HEK293 (cell line): Measurements from ENCODE around the gene SEC63.

Source experiments
- CTCF ChIA-PET: fragments of 350-600 bp; formaldehyde crosslinking; extraction: SDS; loops from one replicate; lab custom pipeline; 2021; ENCODE audit warnings: antibody characterized with exemption; lab: Yijun Ruan, JAX
- POLR2A ChIA-PET: fragments of 300-600 bp; formaldehyde crosslinking; extraction: SDS; loops from one replicate; lab custom pipeline; 2020; ENCODE audit warnings: antibody characterized with exemption, inconsistent platforms; lab: Yijun Ruan, JAX
- H3K27ac ChIP-seq: fragments of 200-500 bp; sonication (Bioruptor generic); 2 replicates; pipeline ENCODE4 v1.5.1; 2014; ENCODE audit warnings: low read depth, low read length, control low read depth, inconsistent platforms; ENCODE audit errors: extremely low read depth
- H3K36me3 ChIP-seq, 2 experiments: fragments of 200-500 bp in 1 of 2; sonication (Bioruptor generic) in 1 of 2; 1 replicate in 1 of 2; 2 replicates in 1 of 2; pipeline ENCODE4 v1.5.1; 2014 to 2017; ENCODE audit warnings: inconsistent platforms in 2 of 2, low read length in 2 of 2; ENCODE audit not compliant: control insufficient read depth in 2 of 2, insufficient read depth in 1 of 2
- H3K4me1 ChIP-seq: fragments of 200-500 bp; sonication (Bioruptor generic); 2 replicates; pipeline ENCODE4 v1.5.1; 2014; ENCODE audit warnings: mild to moderate bottlenecking, low read length, inconsistent platforms; ENCODE audit not compliant: control insufficient read depth, insufficient read depth
- H3K4me3 ChIP-seq: 2 replicates; pipeline ENCODE4 v1.5.1; 2011; ENCODE audit warnings: low read depth, mild to moderate bottlenecking, control low read depth, low read length, moderate library complexity
- H3K9me3 ChIP-seq: fragments of 200-500 bp; sonication (Bioruptor generic); 2 replicates; pipeline ENCODE4 v1.5.1; 2014; ENCODE audit warnings: low read depth, low read length, inconsistent platforms; ENCODE audit not compliant: control insufficient read depth, insufficient read depth
- GLI4 ChIP-seq: fragments of 450-650 bp; formaldehyde crosslinking; IDR thresholded peaks from 2 replicates; pipeline ENCODE4 v1.5.1; 2016; ENCODE audit warnings: missing biosample characterization, missing genetic modification characterization
- GLIS2 ChIP-seq: fragments of 450-650 bp; formaldehyde crosslinking; IDR thresholded peaks from 2 replicates; pipeline ENCODE4 v1.5.1; 2016; ENCODE audit warnings: missing biosample characterization, missing genetic modification characterization
- KLF7 ChIP-seq: fragments of 450-650 bp; formaldehyde crosslinking; IDR thresholded peaks from 2 replicates; pipeline ENCODE4 v1.5.1; 2016; ENCODE audit warnings: missing biosample characterization, missing genetic modification characterization, borderline replicate concordance
- RBAK ChIP-seq: fragments of 450-650 bp; formaldehyde crosslinking; IDR thresholded peaks from 2 replicates; pipeline ENCODE4 v1.5.1; 2016; ENCODE audit warnings: missing biosample characterization, missing genetic modification characterization
- SALL2 ChIP-seq: fragments of 450-650 bp; formaldehyde crosslinking; IDR thresholded peaks from 2 replicates; pipeline ENCODE4 v1.5.0; 2017; ENCODE audit warnings: missing biosample characterization, mild to moderate bottlenecking, missing genetic modification characterization, borderline replicate concordance
- SCRT2 ChIP-seq: fragments of 450-650 bp; formaldehyde crosslinking; IDR thresholded peaks from 2 replicates; pipeline ENCODE4 v1.5.1; 2016; ENCODE audit warnings: missing biosample characterization, missing genetic modification characterization
- SP7 ChIP-seq: fragments of 450-650 bp; formaldehyde crosslinking; IDR thresholded peaks from 2 replicates; pipeline ENCODE4 v1.5.1; 2016; ENCODE audit warnings: missing biosample characterization, missing genetic modification characterization
- ZBTB17 ChIP-seq: fragments of 450-650 bp; formaldehyde crosslinking; IDR thresholded peaks from 2 replicates; pipeline ENCODE4 v1.5.1; 2016; ENCODE audit warnings: missing biosample characterization, missing genetic modification characterization
- ZBTB20 ChIP-seq: fragments of 450-650 bp; formaldehyde crosslinking; IDR thresholded peaks from 2 replicates; pipeline ENCODE4 v1.5.1; 2016; ENCODE audit warnings: missing biosample characterization, missing genetic modification characterization
- ZNF132 ChIP-seq: fragments of 450-650 bp; formaldehyde crosslinking; IDR thresholded peaks from 2 replicates; pipeline ENCODE4 v1.5.1; 2017; ENCODE audit warnings: missing biosample characterization, missing genetic modification characterization, borderline replicate concordance
- ZNF155 ChIP-seq: fragments of 450-650 bp; formaldehyde crosslinking; IDR thresholded peaks from 2 replicates; pipeline ENCODE4 v1.5.1; 2016; ENCODE audit warnings: missing biosample characterization, missing genetic modification characterization
- ZNF184 ChIP-seq: fragments of 450-650 bp; IDR thresholded peaks from 2 replicates; pipeline ENCODE4 v1.5.1; 2018; ENCODE audit warnings: missing biosample characterization, mild to moderate bottlenecking, missing genetic modification characterization
- ZNF214 ChIP-seq: fragments of 450-650 bp; formaldehyde crosslinking; IDR thresholded peaks from 2 replicates; pipeline ENCODE4 v1.5.1; 2017; ENCODE audit warnings: missing biosample characterization, mild to moderate bottlenecking, missing genetic modification characterization, borderline replicate concordance
- ZNF292 ChIP-seq: fragments of 450-650 bp; formaldehyde crosslinking; IDR thresholded peaks from 2 replicates; pipeline ENCODE4 v1.5.1; 2016; ENCODE audit warnings: low read depth, missing biosample characterization, missing genetic modification characterization, borderline replicate concordance
- ZNF335 ChIP-seq: fragments of 450-650 bp; formaldehyde crosslinking; conservative IDR thresholded peaks from 2 replicates; pipeline ENCODE4 v1.5.1; 2016; ENCODE audit warnings: missing biosample characterization, missing genetic modification characterization
- ZNF580 ChIP-seq: fragments of 450-650 bp; formaldehyde crosslinking; IDR thresholded peaks from 2 replicates; pipeline ENCODE4 v1.5.1; 2016; ENCODE audit warnings: missing biosample characterization, missing genetic modification characterization
- ZNF600 ChIP-seq: fragments of 450-650 bp; formaldehyde crosslinking; IDR thresholded peaks from 2 replicates; pipeline ENCODE4 v1.5.1; 2016; ENCODE audit warnings: missing biosample characterization, missing genetic modification characterization
- ZNF626 ChIP-seq: fragments of 450-650 bp; sonication (Bioruptor Pico); formaldehyde crosslinking; IDR thresholded peaks from 2 replicates; pipeline ENCODE4 v1.5.1; 2018; ENCODE audit warnings: missing biosample characterization, missing genetic modification characterization, inconsistent platforms
- ZNF76 ChIP-seq: fragments of 450-650 bp; formaldehyde crosslinking; IDR thresholded peaks from 2 replicates; pipeline ENCODE4; 2016; ENCODE audit warnings: low read depth, missing biosample characterization, missing genetic modification characterization, borderline replicate concordance
- ZSCAN16 ChIP-seq: fragments of 450-650 bp; formaldehyde crosslinking; IDR thresholded peaks from 2 replicates; pipeline ENCODE4 v1.5.1; 2016; ENCODE audit warnings: missing biosample characterization, missing genetic modification characterization
- TF ChIP-seq, protein P1 (sequence below): fragments of 450-650 bp; formaldehyde crosslinking; IDR thresholded peaks from 2 replicates; pipeline ENCODE4 v1.5.1; 2016; ENCODE audit warnings: missing biosample characterization, missing genetic modification characterization
- TF ChIP-seq, protein P2 (sequence below): fragments of 450-650 bp; IDR thresholded peaks from 2 replicates; pipeline ENCODE4 v1.5.1; 2018; ENCODE audit warnings: missing biosample characterization, missing genetic modification characterization
- TF ChIP-seq, protein P3 (sequence below): fragments of 450-650 bp; formaldehyde crosslinking; optimal IDR thresholded peaks from 2 replicates; pipeline ENCODE3; 2016; ENCODE audit warnings: missing biosample characterization, mild to moderate bottlenecking, missing genetic modification characterization

Gene SEC63

DNA sequence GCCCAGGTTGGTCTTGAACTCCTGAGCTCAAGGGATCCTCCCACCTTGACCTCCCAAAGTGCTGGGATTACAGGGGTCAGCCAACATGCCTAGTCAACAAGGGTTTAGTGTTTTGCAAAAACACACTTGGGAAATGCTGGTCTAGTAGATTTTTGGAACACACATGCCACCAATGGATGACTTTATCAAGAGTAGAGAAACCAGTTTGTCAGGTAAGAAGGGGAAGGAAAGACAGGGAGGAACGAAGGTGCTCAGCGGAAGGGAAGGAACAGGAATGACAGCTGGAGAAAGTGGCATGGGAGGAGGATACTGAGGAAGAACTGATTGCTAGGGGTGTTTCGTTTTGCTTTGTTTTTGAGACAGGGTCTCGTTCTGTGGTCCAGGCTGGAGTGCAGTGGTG is 15.6 kb upstream of the SEC63 start (continued):
- TF ChIP-seq, protein P1, sequence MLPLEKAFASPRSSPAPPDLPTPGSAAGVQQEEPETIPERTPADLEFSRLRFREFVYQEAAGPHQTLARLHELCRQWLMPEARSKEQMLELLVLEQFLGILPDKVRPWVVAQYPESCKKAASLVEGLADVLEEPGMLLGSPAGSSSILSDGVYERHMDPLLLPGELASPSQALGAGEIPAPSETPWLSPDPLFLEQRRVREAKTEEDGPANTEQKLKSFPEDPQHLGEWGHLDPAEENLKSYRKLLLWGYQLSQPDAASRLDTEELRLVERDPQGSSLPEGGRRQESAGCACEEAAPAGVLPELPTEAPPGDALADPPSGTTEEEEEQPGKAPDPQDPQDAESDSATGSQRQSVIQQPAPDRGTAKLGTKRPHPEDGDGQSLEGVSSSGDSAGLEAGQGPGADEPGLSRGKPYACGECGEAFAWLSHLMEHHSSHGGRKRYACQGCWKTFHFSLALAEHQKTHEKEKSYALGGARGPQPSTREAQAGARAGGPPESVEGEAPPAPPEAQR (tag by site-specific recombination): no peak

DNA sequence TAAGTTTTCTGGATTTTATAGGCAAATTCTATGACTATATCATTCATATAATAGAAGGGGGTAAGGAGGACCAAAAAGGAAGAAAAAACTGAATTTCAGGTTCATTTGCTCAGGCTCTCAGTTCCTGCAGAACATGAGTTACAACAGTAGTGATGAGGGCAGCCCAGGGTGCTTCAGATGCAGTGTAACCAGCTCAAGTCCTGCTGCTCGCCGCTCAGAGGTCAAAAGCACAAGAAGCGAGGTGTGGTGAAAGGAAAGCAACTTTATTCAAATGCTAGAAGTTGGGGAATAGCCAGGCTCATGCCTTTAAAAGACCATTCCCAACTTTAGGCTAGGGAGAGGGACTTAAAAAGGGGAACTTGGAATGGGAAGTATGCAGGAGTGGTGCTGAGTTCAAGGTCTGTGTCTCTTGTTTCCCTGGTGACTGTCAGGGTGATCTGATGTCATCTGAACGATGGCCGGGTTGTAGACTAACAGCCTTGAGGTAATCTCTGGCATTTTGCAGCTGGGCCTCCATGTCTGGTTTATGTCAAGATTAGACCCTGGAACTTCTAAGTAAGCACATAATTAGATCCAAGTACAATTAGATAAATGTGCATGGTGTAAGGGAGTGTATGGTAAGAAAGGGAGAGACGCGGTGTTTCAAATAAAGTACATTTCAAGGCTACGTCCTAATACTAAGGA is 14.5 kb upstream of the SEC63 start:
- no peaks in the 10 kb centered on the region for H3K4me1 ChIP-seq
- H3K4me3 ChIP-seq: no peak overlapping the region
- H3K27ac ChIP-seq: no peak overlapping the region
- CTCF ChIA-PET: interaction anchor here (0.5 to 3.1 kb wide), 4 partner anchors 9 to 528 kb away, joined by 3 to 17 read pairs (median 5); no protein-coding TSS in a partner anchor
- no peaks in the 10 kb centered on the region for H3K9me3 ChIP-seq
- POLR2A ChIA-PET: no interaction called here
- TF ChIP-seq RBAK (tag by site-specific recombination) (no peak), ZNF76 (tag by site-specific recombination) (no peak), ZNF600 (no peak), KLF7 (tag by site-specific recombination) (no peak), ZNF580 (tag by site-specific recombination) (no peak), ZNF155 (no peak), ZNF335 (tag by site-specific recombination) (no peak), ZNF292 (no peak), SALL2 (tag by site-specific recombination) (no peak), SP7 (tag by site-specific recombination) (no peak), ZBTB17 (tag by site-specific recombination) (no peak), ZNF132 (no peak), GLI4 (no peak), ZSCAN16 (no peak), ZNF184 (tag by site-specific recombination) (no peak), GLIS2 (no peak), ZNF214 (no peak)
- TF ChIP-seq, protein P2, sequence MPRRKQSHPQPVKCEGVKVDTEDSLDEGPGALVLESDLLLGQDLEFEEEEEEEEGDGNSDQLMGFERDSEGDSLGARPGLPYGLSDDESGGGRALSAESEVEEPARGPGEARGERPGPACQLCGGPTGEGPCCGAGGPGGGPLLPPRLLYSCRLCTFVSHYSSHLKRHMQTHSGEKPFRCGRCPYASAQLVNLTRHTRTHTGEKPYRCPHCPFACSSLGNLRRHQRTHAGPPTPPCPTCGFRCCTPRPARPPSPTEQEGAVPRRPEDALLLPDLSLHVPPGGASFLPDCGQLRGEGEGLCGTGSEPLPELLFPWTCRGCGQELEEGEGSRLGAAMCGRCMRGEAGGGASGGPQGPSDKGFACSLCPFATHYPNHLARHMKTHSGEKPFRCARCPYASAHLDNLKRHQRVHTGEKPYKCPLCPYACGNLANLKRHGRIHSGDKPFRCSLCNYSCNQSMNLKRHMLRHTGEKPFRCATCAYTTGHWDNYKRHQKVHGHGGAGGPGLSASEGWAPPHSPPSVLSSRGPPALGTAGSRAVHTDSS (tag by site-specific recombination): no peak
- TF ChIP-seq, protein P3, sequence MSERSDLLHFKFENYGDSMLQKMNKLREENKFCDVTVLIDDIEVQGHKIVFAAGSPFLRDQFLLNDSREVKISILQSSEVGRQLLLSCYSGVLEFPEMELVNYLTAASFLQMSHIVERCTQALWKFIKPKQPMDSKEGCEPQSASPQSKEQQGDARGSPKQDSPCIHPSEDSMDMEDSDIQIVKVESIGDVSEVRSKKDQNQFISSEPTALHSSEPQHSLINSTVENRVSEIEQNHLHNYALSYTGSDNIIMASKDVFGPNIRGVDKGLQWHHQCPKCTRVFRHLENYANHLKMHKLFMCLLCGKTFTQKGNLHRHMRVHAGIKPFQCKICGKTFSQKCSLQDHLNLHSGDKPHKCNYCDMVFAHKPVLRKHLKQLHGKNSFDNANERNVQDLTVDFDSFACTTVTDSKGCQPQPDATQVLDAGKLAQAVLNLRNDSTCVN: no peak
- no peaks in the 10 kb centered on the region for H3K36me3 ChIP-seq

DNA sequence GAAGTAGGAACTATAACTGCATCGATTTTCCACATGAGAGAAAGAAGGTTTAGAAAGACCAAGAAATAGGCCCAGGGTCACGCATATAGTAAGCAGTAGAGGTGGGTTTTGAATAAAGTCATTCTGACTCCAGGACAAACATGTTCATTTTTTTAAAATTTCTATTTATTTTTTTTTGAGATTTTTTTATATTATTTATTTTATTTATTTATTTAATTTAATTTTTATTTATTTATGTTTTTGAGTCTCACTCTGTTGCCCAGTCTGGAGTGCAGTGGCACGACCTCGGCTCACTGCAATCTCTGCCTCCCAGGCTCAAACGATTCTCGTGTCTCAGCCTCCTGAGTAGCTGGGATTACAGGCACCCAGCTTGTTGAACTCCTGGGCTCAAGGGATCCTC is 13.2 kb upstream of the SEC63 start:
- H3K4me3 ChIP-seq: no peak overlapping the region
- H3K27ac ChIP-seq: no peak overlapping the region
- CTCF ChIA-PET: interaction anchor here (0.6 to 3.1 kb wide), 5 partner anchors 10 to 1642 kb away, joined by 3 to 17 read pairs (median 3); no protein-coding TSS in a partner anchor
- H3K9me3 ChIP-seq: no peaks in the 10 kb centered on the region
- no peaks in the 10 kb centered on the region for H3K36me3 ChIP-seq
- POLR2A ChIA-PET: no interaction called here
- H3K4me1 ChIP-seq: no peaks in the 10 kb centered on the region
- TF ChIP-seq ZNF626 (tag by site-specific recombination): no peak
- TF ChIP-seq ZBTB20 (tag by site-specific recombination): no peak
- TF ChIP-seq SCRT2 (tag by site-specific recombination): 0 out of 2 replicates have a peak, but pooled peaks have one; percentile 1
